Kasumi-1 (cell line): Measurements from ENCODE around the gene OLA1.

Experiments used
- DNase-seq, 2 experiments: peaks; one replicate each; lab custom pipeline; 2025; lab: John Stamatoyannopoulos, UW

Gene OLA1

DNA sequence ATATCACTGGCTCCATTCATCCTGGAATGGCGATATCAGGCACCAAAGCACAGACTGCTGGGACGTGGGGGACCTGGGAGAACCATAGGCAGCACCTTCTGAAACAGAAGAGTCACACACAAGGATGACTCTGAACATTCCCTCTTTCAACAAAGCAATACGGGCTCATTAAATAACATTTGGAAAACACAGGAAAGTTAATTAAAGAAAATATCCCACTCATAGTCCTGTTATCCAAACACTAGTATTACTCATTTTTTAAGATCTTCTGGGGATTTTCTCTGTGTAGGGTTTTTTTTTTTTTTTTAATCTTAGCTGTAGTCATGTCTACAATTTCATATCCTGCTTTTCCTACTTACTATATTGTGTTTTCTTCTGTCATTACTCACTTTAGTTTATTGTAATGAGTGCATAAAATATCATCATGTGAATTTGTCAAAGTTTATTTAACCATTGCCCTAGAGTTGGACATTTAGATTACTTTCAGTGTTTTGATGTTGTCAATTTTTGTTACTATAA, 213.2 kb downstream of the OLA1 start:
- DNase-seq = no peak

- no peak for DNase-seq
Measured at GRCh38 chr2:174033163-174033550, 215.2 kb downstream of the OLA1 start.

DNA sequence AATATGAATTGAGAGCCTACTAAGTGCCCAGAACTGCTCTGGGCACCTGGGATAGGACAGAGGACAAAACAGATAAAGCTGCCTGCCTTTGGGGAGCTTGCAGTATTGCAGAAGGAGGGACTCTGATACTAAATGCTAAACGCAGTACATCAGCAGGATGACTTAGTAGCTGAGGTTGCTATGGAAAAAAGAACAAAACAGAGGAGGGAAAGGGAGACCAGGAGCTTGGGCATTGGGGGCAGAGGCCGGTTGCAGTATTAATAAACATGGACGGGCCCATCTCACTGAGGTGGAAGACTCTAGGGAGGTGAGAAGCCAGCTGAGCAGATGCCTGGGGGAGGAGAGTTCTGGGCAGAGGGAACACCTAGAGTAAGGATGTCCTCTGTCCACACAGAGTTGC, 217.1 kb downstream of the OLA1 start:
- DNase-seq = no peak

GRCh38 chr2:174028935-174029334, 219.4 kb downstream of the OLA1 start:
- DNase-seq = no peak

DNA sequence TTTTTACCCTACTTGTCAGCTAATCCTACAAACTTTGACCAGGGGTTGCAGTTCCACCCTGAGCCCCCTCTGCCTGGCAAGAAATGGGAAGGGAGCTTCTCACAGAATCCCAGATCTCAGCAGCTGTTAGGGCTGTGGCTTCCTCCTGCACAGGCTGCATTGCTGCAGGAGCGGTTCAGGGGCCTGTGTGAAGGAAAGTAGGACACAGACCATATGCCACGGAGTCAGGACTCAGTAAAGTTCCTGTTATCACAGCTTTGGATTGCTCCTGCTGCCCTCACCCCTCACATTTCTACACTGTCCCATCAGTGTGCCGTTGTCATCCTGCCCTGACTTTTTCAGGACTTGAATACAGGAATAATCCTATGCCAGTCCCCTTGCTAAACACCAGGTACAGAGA, 220.4 kb downstream of the OLA1 start:
- DNase-seq = peak; percentile 78 to 80

DNA sequence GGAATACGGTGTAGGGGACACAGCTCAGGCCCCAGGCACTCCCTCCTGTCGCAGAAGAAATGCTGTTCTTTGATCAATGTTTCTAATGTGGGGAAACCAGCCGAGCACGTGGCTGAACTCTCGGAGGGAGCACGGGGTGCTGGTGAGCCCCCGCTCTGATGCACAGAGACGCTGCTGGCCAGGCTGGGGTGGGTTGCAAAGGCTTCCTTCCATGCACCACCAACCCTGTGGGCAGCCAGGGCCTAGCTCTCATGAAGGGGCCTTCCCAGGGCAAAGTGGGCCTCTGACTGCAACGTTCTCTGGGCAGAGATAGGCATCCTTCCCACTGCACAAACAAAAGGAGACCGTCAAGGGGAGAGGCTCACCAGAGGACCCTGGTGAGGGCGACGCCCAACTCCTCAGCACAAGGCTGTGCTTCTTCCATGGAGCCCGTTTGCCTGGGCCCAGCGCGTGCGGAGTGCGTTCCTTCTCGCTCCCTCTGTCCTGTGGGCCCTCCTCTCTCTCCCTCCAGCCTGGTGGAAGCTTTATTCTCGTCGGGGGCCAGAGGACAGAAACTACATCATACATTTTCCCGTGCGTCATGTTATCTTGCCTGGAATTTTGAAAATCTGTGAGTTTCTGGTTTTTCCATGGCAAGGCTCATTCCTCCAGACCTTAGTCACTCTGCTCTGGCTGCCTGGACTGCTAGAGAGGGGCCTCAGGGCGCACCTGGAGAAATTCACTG, 222.0 kb downstream of the OLA1 start:
- no peak for DNase-seq

GRCh38 chr2:174025271-174026121, 222.8 kb downstream of the OLA1 start:
- DNase-seq = peak; percentile 88 to 93

DNA sequence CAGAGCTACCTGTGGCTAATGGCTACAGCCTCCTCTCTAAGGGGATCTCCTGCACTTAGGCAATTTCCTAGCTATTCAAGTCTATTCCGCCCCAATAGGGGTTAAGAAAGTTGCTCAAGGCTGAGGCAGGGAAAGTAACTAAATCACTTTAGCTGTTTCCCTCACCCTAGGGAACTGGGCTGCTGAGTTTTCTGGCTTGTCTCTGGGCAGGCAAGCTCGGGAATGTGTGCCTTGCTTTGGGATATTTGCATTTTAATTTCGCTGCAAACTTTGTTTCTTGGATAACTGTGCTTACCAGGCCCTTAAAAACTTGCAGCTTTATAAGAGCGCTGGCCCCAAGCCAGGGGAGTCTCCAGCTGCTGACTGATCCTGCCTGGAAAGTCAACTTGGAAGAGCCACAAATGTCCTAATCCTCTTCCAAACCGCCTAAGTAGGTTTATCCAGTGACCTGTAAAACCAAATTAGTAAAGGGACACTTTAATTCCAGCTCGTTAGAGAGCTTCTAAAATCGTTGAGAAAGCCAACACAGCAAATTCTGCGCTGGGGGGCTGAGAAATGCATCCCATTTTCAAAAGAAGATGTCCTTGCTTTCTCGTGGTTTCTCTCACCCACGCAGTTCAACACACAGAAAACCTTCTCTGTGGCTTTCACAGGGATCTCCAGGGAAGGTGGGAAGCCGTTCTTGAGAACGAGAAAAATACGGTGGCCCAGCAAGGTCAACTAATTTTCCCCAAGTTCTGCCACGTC, 223.6 kb downstream of the OLA1 start:
- DNase-seq = peak; percentile 27 to 44

DNA sequence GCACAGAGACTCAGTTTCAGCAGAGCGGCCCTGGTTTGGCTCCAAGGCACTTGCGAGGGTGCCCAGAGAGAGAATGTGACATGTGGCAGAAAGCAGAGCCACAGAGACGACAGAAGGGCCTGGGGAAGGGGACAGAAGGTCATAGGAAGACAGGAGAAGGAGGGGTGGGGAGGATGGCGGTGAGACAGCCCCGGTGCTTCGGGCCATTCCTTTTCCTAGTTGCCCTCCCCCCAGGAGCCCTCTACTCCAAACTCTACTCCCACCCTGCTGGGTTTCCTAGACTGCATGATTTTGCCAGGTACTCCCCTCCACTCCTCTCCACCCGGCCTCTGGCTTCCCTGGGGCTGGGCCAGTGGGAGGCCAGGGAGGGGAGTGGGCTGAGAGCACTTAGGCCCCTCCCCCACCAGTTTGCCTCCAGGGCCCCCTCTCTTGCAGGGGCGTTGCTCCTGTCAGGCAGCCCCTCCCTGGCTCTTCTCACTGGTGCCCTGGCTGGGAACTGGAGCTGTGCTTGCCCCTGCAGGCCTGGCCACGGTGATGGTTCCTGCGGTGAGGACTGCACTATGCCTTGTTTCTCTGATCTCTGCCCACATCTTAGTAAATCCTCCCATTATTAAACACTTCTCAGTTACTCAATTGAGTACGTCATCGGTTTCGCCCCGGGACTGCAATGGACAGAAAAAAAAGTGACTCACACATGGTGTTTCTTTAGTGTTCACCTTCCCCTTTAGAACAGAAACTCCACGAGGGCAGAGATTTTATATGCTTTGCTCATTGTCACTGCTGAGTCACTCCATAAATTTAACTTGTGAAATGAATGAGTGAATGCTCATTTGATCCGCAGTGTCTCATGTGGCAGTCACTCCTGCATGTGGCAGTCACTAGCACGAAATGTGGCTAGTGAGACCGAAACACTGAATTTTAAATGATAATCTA, 224.5 kb downstream of the OLA1 start:
- peak; percentile 18 to 44 for DNase-seq
